Measurements from ENCODE around the gene USP5. TPM values are rescaled to one million over a fixed set of nuclear protein-coding genes. Genes with fewer than 3 reads are reported as not detected.
"Not testable (repeated sequence)": the region's sequence is repeated elsewhere in the genome, so short reads cannot be mapped to it uniquely, and the experiment has no call there.

Gene USP5
- total RNA-seq, 2 experiments from 2014 or later: 115 to 123 TPM

DNA sequence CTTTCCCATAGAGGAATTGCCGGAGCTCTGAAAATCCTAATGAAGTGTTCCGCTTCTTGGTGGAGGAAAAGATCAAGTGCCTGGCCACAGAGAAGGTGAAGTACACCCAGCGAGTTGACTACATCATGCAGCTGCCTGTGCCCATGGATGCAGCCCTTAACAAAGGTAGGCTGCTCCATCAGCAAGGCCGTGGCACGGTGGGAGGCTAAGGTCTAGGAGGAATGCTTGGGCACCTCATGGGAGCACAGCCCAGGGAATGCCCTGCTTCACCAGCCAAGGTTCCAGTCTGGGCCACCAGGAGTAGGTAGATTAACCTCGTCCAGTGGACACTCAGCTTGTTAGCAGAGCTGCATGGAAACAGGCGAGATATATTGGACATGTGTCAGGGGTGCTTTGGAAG, 9.0 kb downstream of the USP5 start:
- intact Hi-C loops (cut with micrococcal nuclease): no loop called here
- Mint-ChIP-seq H3K4me3 (no peak overlapping the region), H3K9me3 (no peaks in the 10 kb centered on the region), H3K27me3 (ENCODE audit: low read depth) (no peaks in the 10 kb centered on the region), H3K36me3 (ENCODE audit: low read depth) (peaks cover 43% of the 10 kb centered on the region), H3K27ac (no peak overlapping the region), H3K4me1 (ENCODE audit: low read depth) (no peaks in the 10 kb centered on the region)
- no peak for DNase-seq
- CTCF ChIA-PET: interaction anchor here (1.0 kb wide), 2 partner anchors 9 to 12 kb away, joined by 3 read pairs; partner anchors contain the start of genes SPSB2 and USP5

DNA sequence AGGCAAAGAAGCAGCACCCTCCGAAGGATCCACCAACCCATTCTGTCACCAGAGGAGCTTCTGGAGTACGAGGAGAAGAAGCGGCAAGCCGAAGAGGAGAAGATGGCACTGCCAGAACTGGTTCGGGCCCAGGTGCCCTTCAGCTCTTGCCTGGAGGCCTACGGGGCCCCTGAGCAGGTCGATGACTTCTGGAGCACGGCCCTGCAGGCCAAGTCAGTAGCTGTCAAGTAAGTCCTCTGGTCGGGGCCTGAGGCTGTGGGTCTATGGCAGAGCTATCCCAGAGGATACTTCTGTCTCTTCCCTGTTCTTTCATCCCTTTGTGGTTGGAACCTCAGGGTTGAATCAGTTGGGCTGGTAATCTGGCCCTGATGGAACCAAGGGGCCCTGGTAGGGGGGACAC, 9.4 kb downstream of the USP5 start:
- peaks cover 1% of the 10 kb centered on the region for H3K4me1 Mint-ChIP-seq (ENCODE audit: low read depth)
- H3K36me3 Mint-ChIP-seq (ENCODE audit: low read depth): peaks cover 42% of the 10 kb centered on the region
- no peaks in the 10 kb centered on the region for H3K27me3 Mint-ChIP-seq (ENCODE audit: low read depth)
- H3K4me3 Mint-ChIP-seq: no peak overlapping the region
- intact Hi-C loops (cut with micrococcal nuclease): no loop called here
- CTCF ChIA-PET: interaction anchor here (1.0 kb wide), 2 partner anchors 9 to 11 kb away, joined by 3 read pairs; partner anchors contain the start of genes SPSB2 and USP5
- no peak overlapping the region for H3K27ac Mint-ChIP-seq
- H3K9me3 Mint-ChIP-seq: no peaks in the 10 kb centered on the region
- DNase-seq: no peak

DNA sequence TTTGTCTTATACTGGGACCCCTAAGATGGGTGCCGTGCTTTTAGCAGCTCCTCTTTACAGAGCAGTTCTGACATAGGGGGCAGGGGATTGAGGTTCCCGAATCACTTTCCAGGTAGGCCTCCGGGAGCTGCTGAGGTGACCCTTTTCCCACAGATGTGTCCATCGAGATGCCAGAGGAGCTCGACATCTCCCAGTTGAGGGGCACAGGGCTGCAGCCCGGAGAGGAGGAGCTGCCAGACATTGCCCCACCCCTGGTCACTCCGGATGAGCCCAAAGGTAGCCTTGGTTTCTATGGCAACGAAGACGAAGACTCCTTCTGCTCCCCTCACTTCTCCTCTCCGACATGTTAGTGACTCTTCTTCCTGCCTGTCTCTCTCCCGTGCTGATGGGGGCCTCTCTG, 11.1 kb downstream of the USP5 start:
- Mint-ChIP-seq H3K27ac (no peak overlapping the region), H3K4me1 (ENCODE audit: low read depth) (peaks cover 9% of the 10 kb centered on the region)
- CTCF ChIA-PET: interaction anchor here (1.3 kb wide), 1 partner anchor 10 kb away, joined by 6 read pairs; no protein-coding TSS in a partner anchor

DNA sequence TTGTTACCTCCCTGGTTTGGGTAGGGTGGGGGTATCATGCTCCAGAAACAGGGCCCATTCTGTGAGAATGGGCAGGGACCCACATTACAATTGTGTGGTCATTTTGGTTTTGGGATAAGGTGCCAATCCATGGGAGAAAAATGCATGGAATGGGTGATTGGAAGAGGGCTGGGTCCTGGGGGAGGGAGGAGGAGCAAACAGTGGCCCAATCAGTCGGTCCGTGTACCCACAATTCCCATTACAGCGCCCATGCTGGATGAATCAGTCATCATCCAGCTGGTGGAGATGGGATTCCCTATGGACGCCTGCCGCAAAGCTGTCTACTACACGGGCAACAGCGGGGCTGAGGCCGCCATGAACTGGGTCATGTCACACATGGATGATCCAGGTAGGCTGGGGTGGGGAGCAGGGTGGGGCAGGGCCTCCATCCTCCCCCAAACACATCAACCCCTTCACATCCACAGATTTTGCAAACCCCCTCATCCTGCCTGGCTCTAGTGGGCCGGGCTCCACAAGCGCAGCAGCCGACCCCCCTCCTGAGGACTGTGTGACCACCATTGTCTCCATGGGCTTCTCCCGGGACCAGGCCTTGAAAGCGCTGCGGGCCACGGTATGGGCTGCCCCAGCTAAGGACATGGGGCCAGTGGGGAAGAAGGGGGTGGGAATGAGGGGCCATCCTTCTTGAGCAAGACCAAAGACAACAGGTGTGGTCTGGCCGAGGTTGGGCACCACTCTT, 11.8 kb downstream of the USP5 start:
- intact Hi-C loops (cut with micrococcal nuclease): no loop called here
- Mint-ChIP-seq H3K27me3 (ENCODE audit: low read depth) (no peaks in the 10 kb centered on the region), H3K36me3 (ENCODE audit: low read depth) (peaks cover 43% of the 10 kb centered on the region), H3K27ac (no peak overlapping the region), H3K4me1 (ENCODE audit: low read depth) (peaks cover 15% of the 10 kb centered on the region), H3K4me3 (no peak overlapping the region), H3K9me3 (no peaks in the 10 kb centered on the region)
- CTCF ChIA-PET: interaction anchor here (1.3 to 3.4 kb wide), 2 partner anchors 10 to 12 kb away, joined by 6 to 18 read pairs; partner anchors contain the start of genes CDCA3 and USP5
- DNase-seq: no peak

More for the DNA sequence above, 11.1 kb downstream of the USP5 start:
- no peaks in the 10 kb centered on the region for H3K27me3 Mint-ChIP-seq (ENCODE audit: low read depth)
- H3K36me3 Mint-ChIP-seq (ENCODE audit: low read depth): peaks cover 36% of the 10 kb centered on the region
- H3K4me3 Mint-ChIP-seq: no peak overlapping the region
- intact Hi-C loops (cut with micrococcal nuclease): no loop called here
- no peak for DNase-seq
- H3K9me3 Mint-ChIP-seq: no peaks in the 10 kb centered on the region

DNA sequence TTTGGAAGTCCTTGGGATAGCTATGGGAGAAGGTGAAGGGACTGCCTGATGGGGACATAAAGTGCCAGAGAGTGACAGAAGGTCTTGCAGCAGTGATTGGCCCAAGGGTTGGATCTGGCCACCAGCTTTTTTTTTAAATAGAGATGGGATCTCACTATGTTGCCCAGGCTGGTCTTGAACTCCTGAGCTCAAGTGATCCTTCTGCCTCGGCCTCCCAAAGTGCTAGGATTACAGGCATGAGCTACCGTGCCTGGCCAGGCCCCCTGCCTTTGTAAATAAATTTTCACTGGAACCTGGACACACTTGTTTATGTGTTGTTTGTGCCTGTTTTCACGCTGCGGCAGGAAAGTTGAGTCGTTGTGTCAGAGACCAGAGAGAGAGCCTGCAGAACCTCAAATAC, 13.4 kb downstream of the USP5 start:
- H3K4me3 Mint-ChIP-seq; H3K9me3 Mint-ChIP-seq; DNase-seq; intact Hi-C loops (cut with micrococcal nuclease); H3K27me3 Mint-ChIP-seq (ENCODE audit: low read depth): not testable (repeated sequence)
- Mint-ChIP-seq H3K4me1 (ENCODE audit: low read depth) (peaks cover 30% of the 10 kb centered on the region), H3K27ac (peak overlapping the region; percentile 10), H3K36me3 (ENCODE audit: low read depth) (peaks cover 53% of the 10 kb centered on the region)
- CTCF ChIA-PET: interaction anchor here (0.7 to 3.4 kb wide), 3 partner anchors 13 to 112 kb away, joined by 3 to 18 read pairs (median 3); partner anchors contain the start of genes CDCA3, MLF2 and USP5

DNA sequence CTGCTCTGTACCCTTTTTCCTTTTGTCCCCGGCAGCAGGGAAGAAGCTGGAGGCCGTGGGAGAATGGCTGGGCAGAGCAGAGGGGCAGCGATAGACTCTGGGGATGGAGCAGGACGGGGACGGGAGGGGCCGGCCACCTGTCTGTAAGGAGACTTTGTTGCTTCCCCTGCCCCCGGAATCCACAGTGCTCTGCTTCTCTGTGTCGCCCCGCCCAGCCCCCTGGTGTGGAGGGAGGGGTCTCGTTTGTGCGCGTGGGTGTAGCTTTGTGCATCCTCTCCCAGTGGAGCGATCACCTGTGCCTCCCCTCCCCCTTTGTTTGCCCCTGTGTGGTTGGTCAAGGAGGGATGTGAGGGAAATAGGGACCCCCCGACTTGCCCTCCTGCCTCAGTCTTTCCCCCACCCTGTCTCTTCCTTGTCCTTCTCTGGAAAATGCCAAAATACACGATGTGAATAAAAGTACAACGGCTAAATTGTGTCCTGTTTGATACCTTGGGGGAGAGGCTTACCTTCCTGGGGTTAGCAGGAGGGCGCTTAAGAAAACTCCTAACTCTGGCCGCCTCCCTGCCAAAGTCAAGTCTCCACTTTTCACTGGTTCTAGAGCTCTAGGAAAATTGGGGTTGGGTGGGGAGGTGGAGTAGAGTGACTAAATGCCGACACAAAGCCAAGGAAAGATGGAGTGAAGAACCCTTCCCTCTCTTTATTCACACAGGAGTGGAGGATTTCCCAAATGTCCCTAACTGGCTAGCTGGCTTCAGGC, 14.4 kb downstream of the USP5 start:
- no peaks in the 10 kb centered on the region for H3K27me3 Mint-ChIP-seq (ENCODE audit: low read depth)
- peaks cover 47% of the 10 kb centered on the region for H3K36me3 Mint-ChIP-seq (ENCODE audit: low read depth)
- CTCF ChIA-PET: interaction anchor here (0.9 to 3.4 kb wide), 2 partner anchors 14 to 74 kb away, joined by 3 to 18 read pairs; partner anchors contain the start of genes CDCA3 and USP5
- H3K27ac Mint-ChIP-seq: no peak overlapping the region
- H3K4me3 Mint-ChIP-seq: peak overlapping the region; percentile 98
- H3K9me3 Mint-ChIP-seq: no peaks in the 10 kb centered on the region
- H3K4me1 Mint-ChIP-seq (ENCODE audit: low read depth): peaks cover 41% of the 10 kb centered on the region
- no peak for DNase-seq
- intact Hi-C loops (cut with micrococcal nuclease): no loop called here

DNA sequence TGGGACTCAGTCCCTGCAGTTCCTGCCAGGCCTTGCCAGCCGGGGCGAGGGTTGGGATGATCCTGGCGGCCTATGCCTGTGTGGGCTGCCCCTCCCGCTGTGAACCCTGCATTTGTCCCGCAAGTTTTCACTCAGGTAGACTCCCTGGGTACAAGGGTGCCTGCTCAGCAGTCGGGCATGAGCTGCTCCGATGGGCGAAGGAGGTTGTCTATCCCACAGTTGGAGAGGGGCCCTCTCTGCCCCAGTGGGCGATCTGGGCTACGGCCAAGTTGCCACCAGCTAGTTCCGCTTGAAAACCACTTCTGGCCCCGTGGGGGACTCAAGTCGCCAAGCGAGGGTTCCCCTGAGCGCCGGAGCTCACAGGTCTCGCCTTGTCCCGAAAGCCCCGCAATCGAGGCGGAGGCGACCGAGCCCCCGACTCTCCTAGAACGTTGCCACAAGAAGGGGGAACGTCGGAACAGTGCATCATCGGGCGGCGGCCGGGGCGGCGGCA, 15.0 kb downstream of the USP5 start:
- Mint-ChIP-seq H3K27ac (peak overlapping the region; percentile 94), H3K9me3 (no peaks in the 10 kb centered on the region), H3K4me1 (ENCODE audit: low read depth) (peaks cover 47% of the 10 kb centered on the region), H3K27me3 (ENCODE audit: low read depth) (no peaks in the 10 kb centered on the region), H3K36me3 (ENCODE audit: low read depth) (peaks cover 50% of the 10 kb centered on the region), H3K4me3 (peak overlapping the region; percentile 98)
- DNase-seq: no peak
- CTCF ChIA-PET: interaction anchor here (0.9 to 3.4 kb wide), 3 partner anchors 15 to 75 kb away, joined by 3 to 18 read pairs (median 6); partner anchors contain the start of genes CDCA3 and USP5
- intact Hi-C loops (cut with micrococcal nuclease): loop anchor here (1.0 kb wide), 1 partner anchor 114 kb away; the partner anchor contains the start of gene MLF2

DNA sequence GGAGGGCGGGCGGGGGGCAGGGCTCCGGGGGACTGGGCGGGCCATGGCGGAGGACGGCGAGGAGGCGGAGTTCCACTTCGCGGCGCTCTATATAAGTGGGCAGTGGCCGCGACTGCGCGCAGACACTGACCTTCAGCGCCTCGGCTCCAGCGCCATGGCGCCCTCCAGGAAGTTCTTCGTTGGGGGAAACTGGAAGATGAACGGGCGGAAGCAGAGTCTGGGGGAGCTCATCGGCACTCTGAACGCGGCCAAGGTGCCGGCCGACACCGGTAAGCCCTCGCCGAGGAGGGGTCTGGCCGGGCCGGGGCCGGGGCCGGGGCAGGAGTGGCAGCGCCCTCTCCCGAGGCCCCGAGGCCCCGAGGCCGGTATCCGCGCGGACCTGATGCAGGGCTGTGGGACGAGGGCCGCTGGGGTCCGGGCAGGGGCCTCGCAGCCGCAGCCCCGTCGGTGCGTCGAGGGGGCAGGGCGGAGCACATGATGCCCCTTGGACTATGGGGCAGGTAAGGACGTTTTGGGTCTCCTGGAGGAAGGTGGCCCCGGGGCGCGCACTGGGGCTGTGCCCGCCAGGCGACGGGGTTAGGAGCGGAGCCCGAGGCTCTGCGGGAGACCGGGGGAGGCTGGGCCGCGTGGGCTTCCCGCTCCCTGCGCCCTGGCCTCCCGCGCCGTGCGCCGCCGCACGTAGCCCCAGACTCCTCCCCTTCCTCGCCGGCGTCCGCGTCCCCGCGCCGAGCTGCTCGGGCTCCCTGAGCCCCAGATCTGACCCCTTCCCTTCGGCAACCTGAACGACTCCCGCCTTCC, 15.7 kb downstream of the USP5 start, which contains the start of gene TPI1:
TSS of gene TPI1 (plus strand) at position 119 of the 798 bp plus-strand sequence. CDS start at position 155, 36 bp downstream.
- intact Hi-C loops (cut with micrococcal nuclease): loop anchor here (1.0 to 2.0 kb wide), 3 partner anchors 57 to 225 kb away; partner anchors contain the start of genes C1R and MLF2
- CTCF ChIA-PET: interaction anchor here (0.9 to 3.4 kb wide), 4 partner anchors 15 to 76 kb away, joined by 3 to 18 read pairs (median 5); partner anchors contain the start of genes CDCA3 and USP5
- Mint-ChIP-seq H3K27ac (peak within 1 kb of the TSS; percentile 94), H3K36me3 (ENCODE audit: low read depth) (peaks cover 51% of the 10 kb centered on the region), H3K27me3 (ENCODE audit: low read depth) (no peaks in the 10 kb centered on the region), H3K4me1 (ENCODE audit: low read depth) (peaks cover 52% of the 10 kb centered on the region), H3K4me3 (peak within 1 kb of the TSS; percentile 98), H3K9me3 (no peaks in the 10 kb centered on the region)
- DNase-seq: peak; percentile 79

DNA sequence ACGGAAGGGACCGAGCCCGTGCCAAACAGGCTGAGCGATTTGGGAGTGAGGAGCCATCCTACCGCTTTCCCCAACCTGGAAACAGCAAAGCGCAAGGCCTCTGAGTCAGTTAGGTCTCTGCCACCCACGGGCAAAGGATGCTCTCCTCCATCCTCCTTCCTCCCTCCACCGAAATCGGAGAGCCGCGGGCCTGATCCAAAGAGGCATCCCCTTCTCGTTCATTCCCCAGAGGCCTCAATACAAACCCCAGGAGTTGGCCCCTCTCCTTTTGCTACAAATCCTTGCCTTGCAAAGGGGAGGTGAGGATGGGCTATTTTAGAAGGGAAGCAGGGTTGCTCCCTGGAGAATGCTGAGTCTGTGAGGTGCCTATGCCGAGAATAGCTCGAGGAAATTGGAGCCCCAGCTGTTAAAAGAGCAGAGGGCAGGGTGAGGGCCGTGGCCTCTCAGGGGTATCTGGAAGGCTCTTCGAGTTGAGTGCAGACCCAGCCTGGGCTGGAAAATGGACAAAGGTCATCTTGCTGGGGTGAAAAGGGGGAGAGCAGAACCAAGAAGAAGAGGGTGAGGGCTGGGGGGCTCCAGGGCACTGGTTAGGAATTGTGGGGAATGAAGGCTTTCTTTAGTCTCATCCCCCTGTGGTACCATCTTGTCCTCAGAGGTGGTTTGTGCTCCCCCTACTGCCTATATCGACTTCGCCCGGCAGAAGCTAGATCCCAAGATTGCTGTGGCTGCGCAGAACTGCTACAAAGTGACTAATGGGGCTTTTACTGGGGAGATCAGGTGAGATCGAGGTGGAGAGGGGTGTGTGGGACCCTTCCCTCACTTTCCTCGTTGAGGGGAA, 16.5 kb downstream of the USP5 start:
- peaks cover 52% of the 10 kb centered on the region for H3K4me1 Mint-ChIP-seq (ENCODE audit: low read depth)
- peaks cover 49% of the 10 kb centered on the region for H3K36me3 Mint-ChIP-seq (ENCODE audit: low read depth)
- H3K4me3 Mint-ChIP-seq: peak overlapping the region; percentile 98
- H3K27ac Mint-ChIP-seq: peak overlapping the region; percentile 92
- CTCF ChIA-PET: interaction anchor here (0.9 to 1.8 kb wide), 11 partner anchors 13 to 114 kb away, joined by 3 to 19 read pairs (median 4); partner anchors contain the start of genes CDCA3 and USP5
- H3K27me3 Mint-ChIP-seq (ENCODE audit: low read depth): no peaks in the 10 kb centered on the region
- no peaks in the 10 kb centered on the region for H3K9me3 Mint-ChIP-seq
- intact Hi-C loops (cut with micrococcal nuclease): loop anchor here (1.0 to 2.0 kb wide), 4 partner anchors 23 to 241 kb away; partner anchors contain the start of genes C1R and C1RL
- DNase-seq: no peak

DNA sequence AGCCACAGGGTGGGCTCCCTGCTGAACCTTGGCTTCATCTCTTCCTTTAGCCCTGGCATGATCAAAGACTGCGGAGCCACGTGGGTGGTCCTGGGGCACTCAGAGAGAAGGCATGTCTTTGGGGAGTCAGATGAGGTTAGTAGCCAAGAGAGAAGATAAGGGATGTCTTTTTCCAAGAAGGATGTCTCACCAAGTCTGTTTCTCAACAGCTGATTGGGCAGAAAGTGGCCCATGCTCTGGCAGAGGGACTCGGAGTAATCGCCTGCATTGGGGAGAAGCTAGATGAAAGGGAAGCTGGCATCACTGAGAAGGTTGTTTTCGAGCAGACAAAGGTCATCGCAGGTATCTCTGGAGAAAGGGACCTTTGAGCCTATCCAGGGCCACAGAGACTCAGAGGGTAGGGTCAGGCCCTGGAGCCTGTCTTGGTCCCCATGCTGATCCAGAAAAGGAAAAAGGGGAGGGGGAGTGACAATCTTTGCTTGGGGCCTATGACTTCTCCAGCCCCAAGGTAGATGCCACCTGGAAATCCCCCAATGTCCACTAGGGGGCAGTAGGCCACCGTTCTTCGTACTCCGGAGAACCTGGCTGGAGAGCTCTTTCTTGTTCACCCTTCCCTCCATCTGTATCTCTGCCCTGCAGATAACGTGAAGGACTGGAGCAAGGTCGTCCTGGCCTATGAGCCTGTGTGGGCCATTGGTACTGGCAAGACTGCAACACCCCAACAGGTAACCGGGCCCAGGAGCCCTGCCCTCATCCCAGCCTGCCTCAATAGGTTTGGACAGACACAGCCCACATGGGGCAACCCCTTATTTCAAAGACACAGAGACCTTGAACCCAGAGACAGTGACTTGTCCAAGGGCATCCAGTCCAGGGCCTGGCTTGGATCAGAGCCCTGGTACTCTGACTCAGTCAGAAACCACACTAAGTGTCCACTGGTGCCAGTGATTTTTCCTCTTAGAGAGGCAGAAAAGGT, 17.4 kb downstream of the USP5 start:
- H3K36me3 Mint-ChIP-seq (ENCODE audit: low read depth): peaks cover 43% of the 10 kb centered on the region
- DNase-seq: peak; percentile 93
- no peaks in the 10 kb centered on the region for H3K27me3 Mint-ChIP-seq (ENCODE audit: low read depth)
- intact Hi-C loops (cut with micrococcal nuclease): loop anchor here (1.0 to 5.0 kb wide), 6 partner anchors 22 to 1158 kb away; partner anchors contain the start of genes C1R, C1RL and PTPN6
- H3K4me1 Mint-ChIP-seq (ENCODE audit: low read depth): peaks cover 56% of the 10 kb centered on the region
- H3K4me3 Mint-ChIP-seq: peak overlapping the region; percentile 98
- no peaks in the 10 kb centered on the region for H3K9me3 Mint-ChIP-seq
- peak overlapping the region; percentile 92 for H3K27ac Mint-ChIP-seq
- CTCF ChIA-PET: interaction anchor here (0.5 to 1.8 kb wide), 17 partner anchors 10 to 269 kb away, joined by 3 to 19 read pairs (median 3); partner anchors contain the start of genes CDCA3 and USP5

Data from activated naive CD4-positive, alpha-beta T cell treated with anti-CD3 and anti-CD28 coated beads for 36 hours (primary cell).